AG10803 (cell line): ENCODE measurements around the gene PRKAB1.

Experiments
- DNase-seq: peaks from one replicate; pipeline ENCODE4 v3.0.0; 2010; ENCODE audit warnings: low read depth
- H3K4me3 ChIP-seq: 2 replicates; pipeline ENCODE4 v1.5.1; 2011; ENCODE audit warnings: mild to moderate bottlenecking, low read length, control low read depth
- CTCF ChIP-seq: conservative IDR thresholded peaks from 2 replicates; pipeline ENCODE4 v1.5.1; 2011; ENCODE audit warnings: mild to moderate bottlenecking, low read length, control low read depth, inconsistent platforms

PRKAB1 gene

GRCh38 chr12:119711693-119712092 is 43.8 kb downstream of the PRKAB1 start:
- no peak for TF ChIP-seq CTCF
- no peak for DNase-seq
- H3K4me3 ChIP-seq = no peak overlapping the region

- TF ChIP-seq CTCF = no peak
- no peak overlapping the region for H3K4me3 ChIP-seq
- DNase-seq = no peak
These were observed 44.8 kb downstream of the PRKAB1 start for GRCh38 chr12:119712721-119713120.

- TF ChIP-seq CTCF = no peak
- DNase-seq = no peak
- no peak overlapping the region for H3K4me3 ChIP-seq
These were observed 45.7 kb downstream of the PRKAB1 start for GRCh38 chr12:119713551-119714031.

- no peak for TF ChIP-seq CTCF
These were observed 46.8 kb downstream of the PRKAB1 start for GRCh38 chr12:119714614-119715267.

GRCh38 chr12:119715268-119715620 is 47.3 kb downstream of the PRKAB1 start:
- TF ChIP-seq CTCF = no peak
- no peak overlapping the region for H3K4me3 ChIP-seq
- no peak for DNase-seq

More at GRCh38 chr12:119714614-119715267, 46.8 kb downstream of the PRKAB1 start:
- DNase-seq = no peak
- no peak overlapping the region for H3K4me3 ChIP-seq

- no peak for DNase-seq
- no peak overlapping the region for H3K4me3 ChIP-seq
- no peak for TF ChIP-seq CTCF
These were observed 50.2 kb downstream of the PRKAB1 start for GRCh38 chr12:119718141-119718540.

- no peak for DNase-seq
- no peak overlapping the region for H3K4me3 ChIP-seq
- no peak for TF ChIP-seq CTCF
These were observed 52.4 kb downstream of the PRKAB1 start for GRCh38 chr12:119720349-119720748.
